ENCODE measurements around the gene FAM169A.
"Not testable (repeated sequence)": the region's sequence is repeated elsewhere in the genome, so short reads cannot be mapped to it uniquely, and the experiment has no call there.

The FAM169A gene

DNA sequence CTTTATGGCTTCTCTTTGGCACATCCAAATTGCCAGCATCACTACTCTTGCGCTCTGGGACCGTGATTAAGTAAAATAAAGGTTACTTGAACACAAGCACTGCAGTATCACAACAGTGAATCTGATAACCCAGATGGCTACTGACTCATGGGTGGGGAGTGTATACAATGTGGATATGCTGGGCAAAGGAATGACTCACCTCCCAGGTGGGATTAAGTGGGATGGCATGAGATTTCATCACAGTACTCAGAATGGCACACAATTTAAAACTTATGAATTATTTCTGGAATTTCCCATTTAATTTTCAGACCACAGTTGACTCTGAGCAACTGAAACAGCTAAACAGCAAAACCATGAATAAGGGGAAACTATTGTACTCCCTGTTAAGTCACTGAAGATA is 103.6 kb downstream of the FAM169A start:
- TF ChIP-seq PPARA (CRISPR knock-in tag; IDR thresholded peaks at IDR 0.05; ENCODE audit: borderline replicate concordance) (no peak), ZFP30 (CRISPR knock-in tag; IDR thresholded peaks at IDR 0.05) (no peak), ZFP3 (CRISPR knock-in tag; IDR thresholded peaks at IDR 0.05) (peak; percentile 51; the same call in 1 of the 2 replicates), BACH2 (CRISPR knock-in tag; IDR thresholded peaks at IDR 0.05; ENCODE audit: borderline replicate concordance) (no peak), ZC3H10 (CRISPR knock-in tag; IDR thresholded peaks at IDR 0.05) (no peak), TOX (CRISPR knock-in tag; IDR thresholded peaks at IDR 0.05; ENCODE audit: borderline replicate concordance) (no peak), CREB5 (CRISPR knock-in tag; IDR thresholded peaks at IDR 0.05; ENCODE audit: low read depth) (0 out of 2 replicates have a peak, but pooled peaks have one; percentile 55), ARNTL (CRISPR knock-in tag; IDR thresholded peaks at IDR 0.05; ENCODE audit: borderline replicate concordance, low read depth) (no peak), ZNF565 (CRISPR knock-in tag; conservative IDR thresholded peaks at IDR 0.05; ENCODE audit: low read depth) (no peak), POU6F1 (CRISPR knock-in tag; IDR thresholded peaks at IDR 0.05; ENCODE audit: borderline replicate concordance, low read depth) (no peak), ZNF70 (CRISPR knock-in tag; IDR thresholded peaks at IDR 0.05) (no peak), TSHZ2 (CRISPR knock-in tag; IDR thresholded peaks at IDR 0.05) (no peak), CSDC2 (CRISPR knock-in tag; IDR thresholded peaks at IDR 0.05) (no peak), ZNF8 (CRISPR knock-in tag; IDR thresholded peaks at IDR 0.05) (no peak), TCF4 (CRISPR knock-in tag; IDR thresholded peaks at IDR 0.05; ENCODE audit: borderline replicate concordance) (no peak), RARB (CRISPR knock-in tag; IDR thresholded peaks at IDR 0.05) (no peak), ISL1 (CRISPR knock-in tag; IDR thresholded peaks at IDR 0.05) (peak; percentile 90), GLIS3 (CRISPR knock-in tag; IDR thresholded peaks at IDR 0.05) (no peak), SNAI2 (CRISPR knock-in tag; IDR thresholded peaks at IDR 0.05) (no peak)
- TF ChIP-seq, protein P1, sequence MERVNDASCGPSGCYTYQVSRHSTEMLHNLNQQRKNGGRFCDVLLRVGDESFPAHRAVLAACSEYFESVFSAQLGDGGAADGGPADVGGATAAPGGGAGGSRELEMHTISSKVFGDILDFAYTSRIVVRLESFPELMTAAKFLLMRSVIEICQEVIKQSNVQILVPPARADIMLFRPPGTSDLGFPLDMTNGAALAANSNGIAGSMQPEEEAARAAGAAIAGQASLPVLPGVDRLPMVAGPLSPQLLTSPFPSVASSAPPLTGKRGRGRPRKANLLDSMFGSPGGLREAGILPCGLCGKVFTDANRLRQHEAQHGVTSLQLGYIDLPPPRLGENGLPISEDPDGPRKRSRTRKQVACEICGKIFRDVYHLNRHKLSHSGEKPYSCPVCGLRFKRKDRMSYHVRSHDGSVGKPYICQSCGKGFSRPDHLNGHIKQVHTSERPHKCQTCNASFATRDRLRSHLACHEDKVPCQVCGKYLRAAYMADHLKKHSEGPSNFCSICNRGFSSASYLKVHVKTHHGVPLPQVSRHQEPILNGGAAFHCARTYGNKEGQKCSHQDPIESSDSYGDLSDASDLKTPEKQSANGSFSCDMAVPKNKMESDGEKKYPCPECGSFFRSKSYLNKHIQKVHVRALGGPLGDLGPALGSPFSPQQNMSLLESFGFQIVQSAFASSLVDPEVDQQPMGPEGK (CRISPR knock-in tag; IDR thresholded peaks at IDR 0.05; ENCODE audit: borderline replicate concordance) = no peak
- TF ChIP-seq, protein P2, sequence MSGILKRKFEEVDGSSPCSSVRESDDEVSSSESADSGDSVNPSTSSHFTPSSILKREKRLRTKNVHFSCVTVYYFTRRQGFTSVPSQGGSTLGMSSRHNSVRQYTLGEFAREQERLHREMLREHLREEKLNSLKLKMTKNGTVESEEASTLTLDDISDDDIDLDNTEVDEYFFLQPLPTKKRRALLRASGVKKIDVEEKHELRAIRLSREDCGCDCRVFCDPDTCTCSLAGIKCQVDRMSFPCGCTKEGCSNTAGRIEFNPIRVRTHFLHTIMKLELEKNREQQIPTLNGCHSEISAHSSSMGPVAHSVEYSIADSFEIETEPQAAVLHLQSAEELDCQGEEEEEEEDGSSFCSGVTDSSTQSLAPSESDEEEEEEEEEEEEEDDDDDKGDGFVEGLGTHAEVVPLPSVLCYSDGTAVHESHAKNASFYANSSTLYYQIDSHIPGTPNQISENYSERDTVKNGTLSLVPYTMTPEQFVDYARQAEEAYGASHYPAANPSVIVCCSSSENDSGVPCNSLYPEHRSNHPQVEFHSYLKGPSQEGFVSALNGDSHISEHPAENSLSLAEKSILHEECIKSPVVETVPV (CRISPR knock-in tag; IDR thresholded peaks at IDR 0.05) = no peak
- ATAC-seq = peak; percentile 67

GRCh38 chr5:74761241-74761640 is 104.9 kb downstream of the FAM169A start:
- no peak; the same call in 2 of the 3 replicates for ATAC-seq
- no peak for TF ChIP-seq ESRRG (CRISPR knock-in tag; IDR thresholded peaks at IDR 0.05)
- TF ChIP-seq CREB5 (CRISPR knock-in tag; IDR thresholded peaks at IDR 0.05; ENCODE audit: low read depth) = no peak
- TF ChIP-seq BACH2 (CRISPR knock-in tag; IDR thresholded peaks at IDR 0.05; ENCODE audit: borderline replicate concordance) = no peak
- no peak for TF ChIP-seq POU6F1 (CRISPR knock-in tag; IDR thresholded peaks at IDR 0.05; ENCODE audit: borderline replicate concordance, low read depth)
- TF ChIP-seq, protein P2 (CRISPR knock-in tag; IDR thresholded peaks at IDR 0.05) = no peak
- no peak for TF ChIP-seq ZNF565 (CRISPR knock-in tag; conservative IDR thresholded peaks at IDR 0.05; ENCODE audit: low read depth)
- no peak for TF ChIP-seq TCF4 (CRISPR knock-in tag; IDR thresholded peaks at IDR 0.05; ENCODE audit: borderline replicate concordance)
- TF ChIP-seq ARNTL (CRISPR knock-in tag; IDR thresholded peaks at IDR 0.05; ENCODE audit: borderline replicate concordance, low read depth) = no peak
- no peak for TF ChIP-seq ZC3H10 (CRISPR knock-in tag; IDR thresholded peaks at IDR 0.05)
- TF ChIP-seq ZFP30 (CRISPR knock-in tag; IDR thresholded peaks at IDR 0.05) = no peak
- no peak for TF ChIP-seq ZFP3 (CRISPR knock-in tag; IDR thresholded peaks at IDR 0.05)
- TF ChIP-seq ZNF70 (CRISPR knock-in tag; IDR thresholded peaks at IDR 0.05) = no peak
- TF ChIP-seq SNAI2 (CRISPR knock-in tag; IDR thresholded peaks at IDR 0.05) = no peak
- TF ChIP-seq PPARA (CRISPR knock-in tag; IDR thresholded peaks at IDR 0.05; ENCODE audit: borderline replicate concordance) = no peak

DNA sequence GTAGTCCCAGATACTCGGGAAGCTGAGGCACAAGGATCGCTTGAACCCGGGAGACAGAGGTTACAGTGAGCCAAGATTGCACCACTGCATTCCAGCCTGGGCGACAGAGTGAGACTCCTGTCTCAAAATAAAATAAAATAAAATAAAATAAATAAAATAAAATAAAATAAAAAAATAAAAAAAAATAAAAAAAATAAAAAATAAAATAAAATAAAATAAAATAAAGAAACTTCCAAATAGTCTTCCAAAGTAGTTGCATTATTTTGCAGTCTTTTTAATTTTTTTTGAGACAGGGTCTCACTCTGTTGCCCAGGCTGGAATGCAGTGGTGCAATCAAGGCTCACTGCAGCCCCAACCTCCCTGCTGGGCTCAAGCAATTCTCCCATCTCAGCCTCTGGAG is 117.4 kb downstream of the FAM169A start:
- not testable (repeated sequence) for ATAC-seq

All from SK-N-SH treated with all-trans-retinoic acid at 6 μM for 48 hours (cell line).